Transverse colon (tissue), 3 donors: ENCODE results near the gene EHMT2.
"Not testable (repeated sequence)": the region's sequence is repeated elsewhere in the genome, so short reads cannot be mapped to it uniquely, and the experiment has no call there.

Experiments used
- CTCF ChIP-seq, 5 experiments: fragments of 200-600 bp in 3 of 5; fragments of 450-650 bp in 2 of 5; sonication (generic) in 3 of 5; IDR thresholded peaks; 1 replicate in 2 of 5; 2 replicates in 3 of 5; pipeline ENCODE4 v1.5.1; 2016 to 2017; ENCODE audit warnings: antibody characterized with exemption in 5 of 5, inconsistent platforms in 3 of 5, mild to moderate bottlenecking in 2 of 5, moderate library complexity in 1 of 5
- POLR2A ChIP-seq: fragments of 450-650 bp; IDR thresholded peaks from one replicate; pipeline ENCODE4 v1.6.1; 2016; ENCODE audit warnings: antibody characterized with exemption, mild to moderate bottlenecking, moderate library complexity

GRCh38 chr6:31838114-31838553, 59.4 kb downstream of the EHMT2 start:
- not testable (repeated sequence) for TF ChIP-seq CTCF (IDR thresholded peaks at IDR 0.05); POLR2A
